ENCODE results near the gene VPS16. TPM values are rescaled to one million over a fixed set of nuclear protein-coding genes. Genes with fewer than 3 reads are reported as not detected.
A peak's percentile ranks its signal among the peaks of the same experiment; 100 is the strongest.

Gene VPS16
- polyA plus RNA-seq, 3 donors, result 34.5 to 38.0 (median 35.3) TPM

- DNase-seq (ENCODE audit: low read depth in 3 of 3, low spot score in 2 of 3), result no peak
Observed at GRCh38 chr20:2833761-2834160, 6.8 kb upstream of the VPS16 start.

- DNase-seq (ENCODE audit: low read depth in 3 of 3, low spot score in 2 of 3), result no peak
Observed at GRCh38 chr20:2834401-2835110, 6.0 kb upstream of the VPS16 start.

- no peak for DNase-seq (ENCODE audit: low read depth in 3 of 3, low spot score in 2 of 3)
Observed at GRCh38 chr20:2835331-2835796, 5.2 kb upstream of the VPS16 start.

DNA sequence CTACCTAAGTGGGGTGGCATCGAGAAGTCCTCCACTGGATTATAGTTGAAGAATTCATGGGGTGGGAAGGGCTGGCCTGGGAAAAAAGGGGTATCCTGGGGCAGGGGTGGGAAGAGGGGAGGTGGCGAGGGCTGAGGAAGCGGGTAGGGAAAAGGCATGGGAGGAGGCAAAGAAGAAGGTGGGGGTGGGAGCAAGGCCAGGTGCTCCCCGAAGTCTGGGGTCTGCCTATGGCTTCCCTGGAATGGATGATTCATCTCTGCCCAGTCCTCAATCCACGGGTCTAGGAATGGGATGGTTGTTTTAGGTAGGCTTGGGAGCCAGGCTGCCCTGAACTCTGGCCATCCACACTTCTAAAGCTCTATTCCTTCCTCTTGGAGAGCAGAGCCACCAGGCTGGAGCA is 4.5 kb upstream of the VPS16 start:
- DNase-seq (ENCODE audit: low read depth in 3 of 3, low spot score in 2 of 3), result no peak

- DNase-seq (ENCODE audit: low read depth in 3 of 3, low spot score in 2 of 3), result no peak
Observed at GRCh38 chr20:2837221-2837960, 3.2 kb upstream of the VPS16 start.

DNA sequence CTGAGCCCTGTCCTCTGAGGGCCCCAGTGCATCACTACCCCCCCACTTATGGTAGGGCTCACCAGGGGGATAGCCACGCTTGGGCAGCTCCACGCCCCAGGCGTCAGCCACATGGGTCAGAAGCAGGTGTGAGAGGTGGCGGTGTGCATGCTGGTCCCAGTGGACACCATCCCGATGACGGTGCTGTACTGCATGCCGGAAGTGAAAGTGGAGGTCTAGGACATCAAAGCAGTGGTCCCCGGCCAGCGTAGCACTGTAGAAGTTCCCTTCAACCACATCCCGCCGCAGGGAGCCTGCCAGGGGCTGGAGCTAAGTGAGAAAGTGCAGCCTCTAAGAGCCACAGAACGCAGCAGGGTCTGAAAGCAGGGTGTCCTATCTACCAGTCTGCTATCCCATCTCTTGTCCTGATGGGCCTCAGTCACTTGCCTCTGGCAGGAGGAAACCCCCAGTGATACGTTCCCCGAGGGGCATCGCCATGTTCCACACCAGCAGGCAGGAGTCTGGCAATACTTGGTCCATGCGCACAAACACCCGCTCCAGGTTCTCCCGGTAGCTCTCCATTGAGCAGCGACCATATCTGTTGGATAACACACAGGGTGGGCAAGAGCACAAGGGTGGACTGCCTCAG is 2.3 kb upstream of the VPS16 start:
- no peak for DNase-seq (ENCODE audit: low read depth in 3 of 3, low spot score in 2 of 3)

- no peak for DNase-seq (ENCODE audit: low read depth in 3 of 3, low spot score in 2 of 3)
Observed at GRCh38 chr20:2838847-2839671, 1.5 kb upstream of the VPS16 start.

- no peak for DNase-seq (ENCODE audit: low read depth in 3 of 3, low spot score in 2 of 3)
Observed at GRCh38 chr20:2839732-2840137, 810 bp upstream of the VPS16 start.

GRCh38 chr20:2840967-2841531 is 504 bp downstream of the VPS16 start:
- DNase-seq (ENCODE audit: low read depth in 3 of 3, low spot score in 2 of 3), result peak in 1 of 3 donors; percentile 13

DNA sequence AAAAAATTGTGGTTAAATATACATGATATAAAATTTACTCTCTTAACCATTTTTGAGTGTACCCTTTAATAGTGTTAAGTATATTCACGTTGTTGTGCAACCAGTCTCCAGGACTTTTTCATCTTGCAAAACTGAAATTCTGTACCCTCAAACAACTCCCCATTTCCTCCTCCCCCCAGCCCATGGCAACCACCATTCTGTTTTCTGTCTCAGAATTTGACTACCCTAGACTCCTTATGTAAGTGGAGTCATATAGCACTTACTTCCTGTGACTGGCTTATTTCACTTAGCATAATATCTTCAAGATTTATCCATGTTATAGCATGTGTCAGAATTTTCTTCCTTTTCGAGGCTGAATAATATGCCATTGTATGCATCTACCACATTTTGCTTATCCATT is 5.1 kb downstream of the VPS16 start:
- no peak for DNase-seq (ENCODE audit: low read depth in 3 of 3, low spot score in 2 of 3)

GRCh38 chr20:2846698-2847097 is 6.2 kb downstream of the VPS16 start:
- DNase-seq (ENCODE audit: low read depth in 3 of 3, low spot score in 2 of 3), result no peak

DNA sequence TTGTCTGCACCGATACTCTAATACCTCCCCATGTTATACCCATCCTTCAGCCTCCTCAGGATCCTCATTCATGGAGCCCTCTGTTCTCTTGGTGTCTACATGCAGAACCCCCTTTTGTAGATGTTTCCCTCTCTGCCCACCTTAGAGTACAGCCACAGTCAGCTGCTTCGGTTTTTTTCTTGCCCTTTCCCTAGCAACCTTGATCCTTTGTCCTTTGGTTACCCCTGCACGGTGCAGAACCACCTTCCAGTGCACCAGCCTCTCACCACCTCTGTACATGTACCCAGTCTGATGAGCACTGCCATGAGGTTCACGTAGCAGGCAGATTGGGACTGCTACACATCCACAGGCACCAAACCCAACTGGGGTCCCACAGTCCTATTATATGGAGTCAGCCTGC is 7.3 kb downstream of the VPS16 start:
- no peak for DNase-seq (ENCODE audit: low read depth in 3 of 3, low spot score in 2 of 3)

- no peak for DNase-seq (ENCODE audit: low read depth in 3 of 3, low spot score in 2 of 3)
Observed at GRCh38 chr20:2849529-2849928, 9.0 kb downstream of the VPS16 start.

GRCh38 chr20:2851086-2851485 is 10.5 kb downstream of the VPS16 start:
- DNase-seq (ENCODE audit: low read depth in 3 of 3, low spot score in 2 of 3), result no peak

GRCh38 chr20:2858591-2858990 is 18.0 kb downstream of the VPS16 start:
- DNase-seq (ENCODE audit: low read depth in 3 of 3, low spot score in 2 of 3), result no peak

- DNase-seq (ENCODE audit: low read depth in 3 of 3, low spot score in 2 of 3), result no peak
Observed at GRCh38 chr20:2859330-2860121, 19.0 kb downstream of the VPS16 start.

DNA sequence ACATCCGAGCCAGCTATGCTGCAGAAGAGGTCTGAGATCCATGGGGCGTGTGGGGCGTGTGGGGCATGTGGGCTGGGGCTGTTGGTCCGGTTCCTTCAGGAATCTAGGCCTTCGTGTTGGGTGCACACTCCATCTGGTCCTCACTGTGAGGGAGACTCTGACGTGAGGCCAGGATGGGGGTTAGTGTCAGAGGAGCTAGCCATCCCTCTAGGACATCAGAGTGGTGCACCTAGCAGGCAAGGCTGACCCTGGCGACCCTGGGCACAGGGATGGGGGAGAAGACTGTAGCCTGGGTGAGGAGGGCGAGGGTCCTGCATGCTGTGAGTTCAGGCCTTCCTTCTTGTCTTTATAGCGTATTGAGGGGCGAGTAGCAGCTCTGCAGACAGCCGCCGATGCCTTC is 24.1 kb downstream of the VPS16 start:
- no peak for DNase-seq (ENCODE audit: low read depth in 3 of 3, low spot score in 2 of 3)

DNA sequence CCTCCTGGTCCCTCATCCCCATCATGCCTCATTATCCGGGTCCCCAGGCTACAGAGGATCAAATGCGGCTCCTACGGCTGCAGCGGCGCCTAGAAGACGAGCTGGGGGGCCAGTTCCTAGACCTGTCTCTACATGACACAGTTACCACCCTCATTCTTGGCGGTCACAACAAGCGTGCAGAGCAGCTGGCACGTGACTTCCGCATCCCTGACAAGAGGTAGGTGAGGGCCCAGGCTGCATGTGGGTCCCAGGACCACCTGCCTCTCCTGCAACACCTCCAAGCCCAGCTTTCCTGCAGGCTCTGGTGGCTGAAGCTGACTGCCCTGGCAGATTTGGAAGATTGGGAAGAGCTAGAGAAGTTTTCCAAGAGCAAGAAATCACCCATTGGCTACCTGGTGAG is 24.6 kb downstream of the VPS16 start:
- no peak for DNase-seq (ENCODE audit: low read depth in 3 of 3, low spot score in 2 of 3)

DNA sequence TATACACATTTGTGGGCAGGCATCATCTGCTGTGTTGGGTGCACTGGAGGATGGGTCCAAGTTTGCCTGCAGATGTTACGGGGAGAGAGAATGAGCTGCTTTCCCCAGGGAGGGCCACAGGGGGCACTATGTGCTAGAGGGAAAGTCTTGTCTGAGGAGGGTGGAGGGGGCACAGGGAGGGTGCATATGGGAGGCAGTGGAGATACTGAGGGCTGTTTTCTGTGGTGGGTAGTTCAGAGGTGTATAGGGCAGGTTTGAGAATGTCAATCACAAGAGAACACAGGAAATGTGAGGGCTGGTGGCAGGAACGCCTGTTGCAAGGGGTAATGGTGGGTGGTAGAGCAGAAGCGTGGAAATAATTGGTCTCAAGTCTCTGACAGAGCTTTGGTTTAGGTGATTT is 25.1 kb downstream of the VPS16 start:
- no peak for DNase-seq (ENCODE audit: low read depth in 3 of 3, low spot score in 2 of 3)

GRCh38 chr20:2866236-2866635 is 25.7 kb downstream of the VPS16 start:
- no peak for DNase-seq (ENCODE audit: low read depth in 3 of 3, low spot score in 2 of 3)

All from right renal cortex interstitium (tissue), 3 donors.